ENCODE results near the gene LGALS3BP.
"Not testable (repeated sequence)": the region's sequence is repeated elsewhere in the genome, so short reads cannot be mapped to it uniquely, and the experiment has no call there.

Gene LGALS3BP

DNA sequence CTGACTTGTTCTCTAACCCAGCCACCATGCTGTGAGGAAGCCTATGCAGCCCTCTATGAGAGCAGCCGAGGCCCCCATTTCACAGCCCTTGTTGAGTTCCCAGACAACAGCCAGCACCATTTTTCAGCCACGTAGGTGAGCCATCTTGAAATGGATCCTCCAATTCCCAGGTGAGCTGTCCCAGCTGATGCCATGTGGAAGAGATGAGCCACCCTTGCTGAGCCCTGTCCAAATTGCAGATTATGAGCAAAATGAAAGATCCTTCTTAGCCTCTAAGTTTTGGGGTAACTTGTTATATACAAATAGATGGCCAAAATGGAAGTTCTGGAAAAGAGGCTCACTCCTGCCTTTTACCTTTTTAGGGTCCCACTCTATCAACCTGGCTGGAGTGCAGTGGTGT lies 28.9 kb downstream of the LGALS3BP start:
- Histone ChIP-seq H3K9me3 (ENCODE audit: control insufficient read depth, insufficient read depth, low read length) (peaks cover 2% of the 10 kb centered on the region; the same call in 1 of the 2 replicates), H3K27me3 (ENCODE audit: control insufficient read depth, insufficient read depth, low read length) (no peaks in the 10 kb centered on the region), H3K36me3 (ENCODE audit: control insufficient read depth, insufficient read depth, low read length) (no peaks in the 10 kb centered on the region), H3K4me1 (ENCODE audit: control insufficient read depth, insufficient read depth, low read length) (no peaks in the 10 kb centered on the region), H3K4me3 (ENCODE audit: low read length) (no peak overlapping the region), H3K27ac (ENCODE audit: low read length) (no peak overlapping the region)
- DNase-seq (ENCODE audit: low read depth, low spot score) = no peak
- no CpG with 5 or more reads among the region's 2 CpGs for WGBS (ENCODE audit: insufficient coverage, insufficient read length)

DNA sequence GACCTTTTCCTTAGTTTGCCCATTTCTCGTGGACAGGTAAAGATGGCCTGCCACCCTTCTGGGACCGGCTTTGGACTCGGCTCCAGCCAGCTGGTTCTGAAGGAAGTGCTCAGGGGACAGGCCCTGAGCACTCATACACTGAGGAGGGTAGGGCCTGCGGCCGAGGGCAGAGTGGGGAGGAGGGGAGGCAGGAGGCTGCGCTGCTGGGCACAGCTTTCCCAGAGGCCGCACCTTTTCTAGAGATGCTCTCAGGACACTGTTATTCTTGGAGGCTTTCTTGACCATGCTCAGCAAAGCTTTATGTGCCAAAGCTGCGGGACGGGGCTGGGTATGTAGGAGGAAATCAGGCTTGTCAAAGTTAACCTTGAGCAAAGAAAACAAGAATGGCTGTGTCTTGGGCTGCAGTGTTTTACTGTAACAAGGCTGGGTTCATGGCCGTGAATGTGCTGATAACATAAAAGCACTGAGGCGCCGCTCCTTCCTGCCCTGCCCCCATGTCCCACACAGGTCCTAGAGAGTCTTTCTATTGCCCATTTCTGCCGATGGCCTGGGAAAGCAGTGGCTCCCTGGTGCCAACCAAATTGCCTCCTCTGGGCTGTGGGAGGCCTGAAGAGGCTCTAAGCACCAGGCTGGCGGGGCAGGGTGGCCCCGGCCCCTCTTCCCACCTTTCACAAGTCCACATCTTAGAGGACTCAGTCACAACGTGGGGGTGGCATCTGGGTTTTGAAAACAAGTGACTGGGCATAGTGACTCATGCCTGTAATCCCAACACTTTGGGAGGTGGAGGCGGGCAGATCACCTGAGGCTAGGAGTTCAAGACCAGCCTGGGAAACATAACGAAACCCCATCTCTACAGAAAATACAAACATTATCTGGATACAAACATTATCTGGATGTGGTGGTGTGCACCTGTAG lies 32.2 kb downstream of the LGALS3BP start:
- no peaks in the 10 kb centered on the region for H3K27me3 ChIP-seq (ENCODE audit: control insufficient read depth, insufficient read depth, low read length)
- no peaks in the 10 kb centered on the region for H3K36me3 ChIP-seq (ENCODE audit: control insufficient read depth, insufficient read depth, low read length)
- DNase-seq (ENCODE audit: low read depth, low spot score) = no peak

GRCh38 chr17:78946631-78947030 lies 33.1 kb downstream of the LGALS3BP start:
- no CpG with 5 or more reads among the region's 8 CpGs for WGBS (ENCODE audit: insufficient coverage, insufficient read length)
- no peaks in the 10 kb centered on the region for H3K4me1 ChIP-seq (ENCODE audit: control insufficient read depth, insufficient read depth, low read length)
- no peak overlapping the region for H3K27ac ChIP-seq (ENCODE audit: low read length)
- H3K9me3 ChIP-seq (ENCODE audit: control insufficient read depth, insufficient read depth, low read length) = peaks cover 2% of the 10 kb centered on the region; the same call in 1 of the 2 replicates
- DNase-seq (ENCODE audit: low read depth, low spot score) = no peak
- H3K36me3 ChIP-seq (ENCODE audit: control insufficient read depth, insufficient read depth, low read length) = no peaks in the 10 kb centered on the region
- no peaks in the 10 kb centered on the region for H3K27me3 ChIP-seq (ENCODE audit: control insufficient read depth, insufficient read depth, low read length)
- no peak overlapping the region for H3K4me3 ChIP-seq (ENCODE audit: low read length)

More for the DNA sequence above, 32.2 kb downstream of the LGALS3BP start:
- no peaks in the 10 kb centered on the region for H3K4me1 ChIP-seq (ENCODE audit: control insufficient read depth, insufficient read depth, low read length)
- H3K27ac ChIP-seq (ENCODE audit: low read length) = no peak overlapping the region
- H3K9me3 ChIP-seq (ENCODE audit: control insufficient read depth, insufficient read depth, low read length) = peaks cover 2% of the 10 kb centered on the region; the same call in 1 of the 2 replicates
- no CpG with 5 or more reads among the region's 18 CpGs for WGBS (ENCODE audit: insufficient coverage, insufficient read length)
- no peak overlapping the region for H3K4me3 ChIP-seq (ENCODE audit: low read length)

- Histone ChIP-seq H3K27me3 (ENCODE audit: control insufficient read depth, insufficient read depth, low read length) (no peaks in the 10 kb centered on the region), H3K9me3 (ENCODE audit: control insufficient read depth, insufficient read depth, low read length) (peaks cover 2% of the 10 kb centered on the region; the same call in 1 of the 2 replicates), H3K4me1 (ENCODE audit: control insufficient read depth, insufficient read depth, low read length) (no peaks in the 10 kb centered on the region), H3K36me3 (ENCODE audit: control insufficient read depth, insufficient read depth, low read length) (no peaks in the 10 kb centered on the region), H3K4me3 (ENCODE audit: low read length) (no peak overlapping the region), H3K27ac (ENCODE audit: low read length) (no peak overlapping the region)
- DNase-seq (ENCODE audit: low read depth, low spot score) = no peak
- no CpG with 5 or more reads among the region's 7 CpGs for WGBS (ENCODE audit: insufficient coverage, insufficient read length)
Observed at GRCh38 chr17:78946131-78946530, 33.6 kb downstream of the LGALS3BP start.

DNA sequence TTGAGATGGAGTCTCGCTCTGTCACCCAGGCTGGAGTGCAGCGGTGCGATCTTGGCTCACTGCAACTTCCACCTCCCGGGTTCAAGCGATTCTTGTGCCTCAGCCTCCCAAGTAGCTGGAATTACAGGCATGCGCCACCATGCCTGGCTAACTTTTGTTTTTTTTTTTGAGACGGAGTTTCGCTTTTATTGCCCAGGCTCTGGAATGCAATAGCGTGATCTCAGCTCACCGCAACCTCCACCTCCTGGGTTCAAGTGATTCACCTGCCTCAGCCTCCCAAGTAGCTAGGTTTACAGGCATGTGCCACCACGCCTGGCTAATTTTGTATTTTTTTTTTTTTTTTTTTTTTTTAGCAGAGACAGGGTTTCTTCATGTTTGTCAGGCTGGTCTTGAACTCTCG lies 34.3 kb downstream of the LGALS3BP start:
- not testable (repeated sequence) for DNase-seq (ENCODE audit: low read depth, low spot score); H3K9me3 ChIP-seq (ENCODE audit: control insufficient read depth, insufficient read depth, low read length); H3K4me3 ChIP-seq (ENCODE audit: low read length); H3K36me3 ChIP-seq (ENCODE audit: control insufficient read depth, insufficient read depth, low read length); H3K27ac ChIP-seq (ENCODE audit: low read length); H3K27me3 ChIP-seq (ENCODE audit: control insufficient read depth, insufficient read depth, low read length); H3K4me1 ChIP-seq (ENCODE audit: control insufficient read depth, insufficient read depth, low read length)
- no CpG with 5 or more reads among the region's 12 CpGs for WGBS (ENCODE audit: insufficient coverage, insufficient read length)

GRCh38 chr17:78944956-78945355 lies 34.8 kb downstream of the LGALS3BP start:
- H3K27me3 ChIP-seq (ENCODE audit: control insufficient read depth, insufficient read depth, low read length) = no peaks in the 10 kb centered on the region
- WGBS (ENCODE audit: insufficient coverage, insufficient read length) = no CpG with 5 or more reads among the region's 10 CpGs
- no peaks in the 10 kb centered on the region; the same call in 1 of the 2 replicates for H3K9me3 ChIP-seq (ENCODE audit: control insufficient read depth, insufficient read depth, low read length)
- no peak for DNase-seq (ENCODE audit: low read depth, low spot score)
- no peak overlapping the region for H3K27ac ChIP-seq (ENCODE audit: low read length)
- H3K36me3 ChIP-seq (ENCODE audit: control insufficient read depth, insufficient read depth, low read length) = no peaks in the 10 kb centered on the region
- no peaks in the 10 kb centered on the region for H3K4me1 ChIP-seq (ENCODE audit: control insufficient read depth, insufficient read depth, low read length)
- H3K4me3 ChIP-seq (ENCODE audit: low read length) = no peak overlapping the region

DNA sequence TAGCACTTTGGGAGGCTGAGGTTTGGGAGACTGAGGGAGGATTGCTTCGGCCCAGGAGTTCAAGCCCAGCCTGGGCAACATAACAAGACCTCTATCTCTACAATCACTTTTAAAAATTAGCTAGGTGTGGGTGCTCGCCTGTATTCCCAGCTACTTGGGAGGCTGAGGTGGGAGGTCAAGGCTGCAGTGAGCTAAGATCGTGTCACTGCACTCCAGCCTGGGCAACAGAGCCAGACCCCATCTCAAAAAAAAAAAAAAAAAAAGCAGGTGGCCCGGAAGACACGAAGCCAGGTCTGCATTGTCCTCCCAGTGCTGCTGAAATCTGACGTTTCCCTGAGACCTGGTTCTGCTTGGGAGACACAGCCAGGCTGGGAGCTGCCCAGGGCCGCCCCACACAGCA lies 35.7 kb downstream of the LGALS3BP start:
- no peaks in the 10 kb centered on the region; the same call in 1 of the 2 replicates for H3K9me3 ChIP-seq (ENCODE audit: control insufficient read depth, insufficient read depth, low read length)
- no peak overlapping the region for H3K4me3 ChIP-seq (ENCODE audit: low read length)
- DNase-seq (ENCODE audit: low read depth, low spot score) = no peak
- H3K27ac ChIP-seq (ENCODE audit: low read length) = no peak overlapping the region
- WGBS (ENCODE audit: insufficient coverage, insufficient read length) = no CpG with 5 or more reads among the region's 7 CpGs
- H3K27me3 ChIP-seq (ENCODE audit: control insufficient read depth, insufficient read depth, low read length) = no peaks in the 10 kb centered on the region
- H3K36me3 ChIP-seq (ENCODE audit: control insufficient read depth, insufficient read depth, low read length) = no peaks in the 10 kb centered on the region
- no peaks in the 10 kb centered on the region for H3K4me1 ChIP-seq (ENCODE audit: control insufficient read depth, insufficient read depth, low read length)

GRCh38 chr17:78940708-78941107 lies 39.0 kb downstream of the LGALS3BP start:
- Histone ChIP-seq H3K27me3 (ENCODE audit: control insufficient read depth, insufficient read depth, low read length) (no peaks in the 10 kb centered on the region), H3K36me3 (ENCODE audit: control insufficient read depth, insufficient read depth, low read length) (no peaks in the 10 kb centered on the region), H3K4me1 (ENCODE audit: control insufficient read depth, insufficient read depth, low read length) (no peaks in the 10 kb centered on the region), H3K9me3 (ENCODE audit: control insufficient read depth, insufficient read depth, low read length) (no peaks in the 10 kb centered on the region; the same call in 1 of the 2 replicates), H3K4me3 (ENCODE audit: low read length) (no peak overlapping the region), H3K27ac (ENCODE audit: low read length) (no peak overlapping the region)
- no peak for DNase-seq (ENCODE audit: low read depth, low spot score)
- WGBS (ENCODE audit: insufficient coverage, insufficient read length) = no CpG with 5 or more reads among the region's 6 CpGs

DNA sequence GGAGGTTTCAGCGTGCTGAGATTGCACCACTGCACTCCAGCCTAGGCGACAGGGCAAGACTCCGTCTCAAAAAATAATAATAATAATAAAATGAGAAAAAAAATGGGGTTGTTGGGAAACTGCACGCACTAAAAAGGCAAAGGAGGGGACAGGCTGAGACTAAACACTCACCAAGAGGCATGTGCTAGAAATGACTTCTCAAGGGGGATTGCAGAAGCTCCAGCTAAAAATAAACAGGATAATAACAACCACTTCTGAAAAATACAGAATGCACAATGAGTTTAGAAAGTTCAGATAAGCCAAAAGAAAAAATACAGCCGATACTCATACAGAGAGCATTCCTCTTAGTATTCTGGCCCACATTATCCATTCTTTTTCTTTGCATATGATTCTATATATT lies 39.5 kb downstream of the LGALS3BP start:
- no peaks in the 10 kb centered on the region for H3K4me1 ChIP-seq (ENCODE audit: control insufficient read depth, insufficient read depth, low read length)
- no peaks in the 10 kb centered on the region for H3K36me3 ChIP-seq (ENCODE audit: control insufficient read depth, insufficient read depth, low read length)
- no peak overlapping the region for H3K4me3 ChIP-seq (ENCODE audit: low read length)
- DNase-seq (ENCODE audit: low read depth, low spot score) = no peak
- no peak overlapping the region for H3K27ac ChIP-seq (ENCODE audit: low read length)
- no peaks in the 10 kb centered on the region; the same call in 1 of the 2 replicates for H3K9me3 ChIP-seq (ENCODE audit: control insufficient read depth, insufficient read depth, low read length)
- WGBS (ENCODE audit: insufficient coverage, insufficient read length) = no CpG with 5 or more reads among the region's 5 CpGs
- H3K27me3 ChIP-seq (ENCODE audit: control insufficient read depth, insufficient read depth, low read length) = no peaks in the 10 kb centered on the region

GRCh38 chr17:78939615-78940014 lies 40.1 kb downstream of the LGALS3BP start:
- no peak overlapping the region for H3K4me3 ChIP-seq (ENCODE audit: low read length)
- whole genome bisulfite sequencing (ENCODE audit: insufficient coverage, insufficient read length) = no CpG with 5 or more reads among the region's 6 CpGs
- H3K36me3 ChIP-seq (ENCODE audit: control insufficient read depth, insufficient read depth, low read length) = no peaks in the 10 kb centered on the region
- no peaks in the 10 kb centered on the region; the same call in 1 of the 2 replicates for H3K9me3 ChIP-seq (ENCODE audit: control insufficient read depth, insufficient read depth, low read length)
- no peak for DNase-seq (ENCODE audit: low read depth, low spot score)
- H3K27me3 ChIP-seq (ENCODE audit: control insufficient read depth, insufficient read depth, low read length) = no peaks in the 10 kb centered on the region
- H3K4me1 ChIP-seq (ENCODE audit: control insufficient read depth, insufficient read depth, low read length) = no peaks in the 10 kb centered on the region
- H3K27ac ChIP-seq (ENCODE audit: low read length) = no peak overlapping the region

Measured in iPS DF 6.9 (cell line).